ENCODE results near the gene ABLIM1.

ABLIM1 gene

DNA sequence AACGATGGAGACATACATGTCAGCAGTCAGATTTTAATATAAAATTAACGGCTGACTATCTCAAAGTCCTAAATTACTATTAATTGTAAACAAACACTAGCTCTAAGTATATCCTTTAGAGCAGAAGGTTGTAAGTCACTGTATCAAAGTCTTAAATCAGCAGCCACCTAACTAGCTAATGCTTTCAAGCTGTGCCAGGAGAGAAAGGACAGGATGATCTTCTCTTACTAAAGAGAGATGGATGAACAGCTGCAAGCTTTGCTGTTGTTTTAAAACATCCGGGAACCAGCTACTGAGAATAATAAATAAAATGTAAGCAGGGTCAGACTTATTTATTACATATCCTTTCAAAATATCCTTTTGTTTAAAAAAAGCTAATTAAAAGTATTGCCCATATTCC is 24.0 kb upstream of the ABLIM1 start:
- TF ChIP-seq REST (IDR thresholded peaks at IDR 0.05; ENCODE audit: insufficient read depth in 1 of 2, low read depth in 2 of 2, low read length in 2 of 2) (no peak), SIN3A (IDR thresholded peaks at IDR 0.05; ENCODE audit: borderline replicate concordance, insufficient read depth, low read length) (no peak)

DNA sequence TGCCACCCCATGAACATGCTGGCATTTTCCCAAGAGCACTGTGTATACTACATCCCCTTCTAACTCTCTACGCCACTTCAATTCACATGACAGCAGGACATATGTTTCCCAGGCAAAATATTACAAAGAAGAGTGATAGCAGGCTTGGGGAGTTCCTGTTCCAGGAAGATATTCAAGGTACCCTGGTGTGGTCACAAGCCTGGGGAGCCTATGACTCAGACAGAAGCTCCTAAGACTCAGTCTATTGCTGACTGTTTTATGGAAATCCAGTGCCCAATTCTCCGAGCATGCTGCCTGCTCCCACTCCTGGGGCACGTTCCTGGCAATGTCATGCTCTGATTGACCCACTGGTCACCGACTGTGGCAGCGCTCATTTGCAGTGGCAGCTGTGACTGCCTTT is 23.5 kb upstream of the ABLIM1 start:
- no peak for TF ChIP-seq REST (IDR thresholded peaks at IDR 0.05; ENCODE audit: insufficient read depth in 1 of 2, low read depth in 2 of 2, low read length in 2 of 2)

DNA sequence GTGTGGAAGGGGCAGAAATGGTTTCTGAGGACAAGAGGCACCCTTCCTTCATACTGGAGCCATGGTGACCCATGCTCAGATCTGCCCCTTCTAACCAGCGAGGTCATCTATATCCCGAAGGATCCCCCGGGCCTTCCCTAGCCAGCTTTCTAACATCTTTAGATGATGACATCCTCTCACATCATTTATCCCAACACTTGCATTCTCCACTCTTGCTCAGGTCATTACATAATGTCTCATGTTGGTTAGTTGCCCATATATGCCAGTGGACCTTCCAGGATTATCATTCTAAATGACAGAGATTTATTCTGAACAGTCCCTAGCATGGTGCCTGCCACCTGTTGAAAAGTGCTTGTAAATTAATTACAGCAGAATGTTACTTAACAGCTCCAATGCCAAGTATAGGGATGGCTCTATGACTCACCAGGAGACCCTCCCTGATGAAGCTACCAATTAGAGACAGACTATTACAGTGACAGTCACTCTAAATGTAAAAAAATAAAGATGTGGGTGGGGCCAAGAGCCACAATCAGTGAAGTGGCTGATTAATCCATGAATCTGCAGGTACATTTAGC is 22.6 kb upstream of the ABLIM1 start:
- TF ChIP-seq POLR2AphosphoS5 (IDR thresholded peaks at IDR 0.05; ENCODE audit: low read depth, low read length) (no peak), FOXP2 (optimal IDR thresholded peaks at IDR 0.05; ENCODE audit: borderline replicate concordance, extremely low read depth, extremely low read length, insufficient read depth) (no peak), SIN3A (IDR thresholded peaks at IDR 0.05; ENCODE audit: borderline replicate concordance, insufficient read depth, low read length) (no peak), REST (IDR thresholded peaks at IDR 0.05; ENCODE audit: insufficient read depth in 1 of 2, low read depth in 2 of 2, low read length in 2 of 2) (no peak), TAF1 (IDR thresholded peaks at IDR 0.05; ENCODE audit: borderline replicate concordance, insufficient read depth, low read length) (no peak)

GRCh38 chr10:114679552-114679951 is 21.5 kb upstream of the ABLIM1 start:
- no peak for TF ChIP-seq REST (IDR thresholded peaks at IDR 0.05; ENCODE audit: insufficient read depth in 1 of 2, low read depth in 2 of 2, low read length in 2 of 2)
- no peak for TF ChIP-seq SIN3A (IDR thresholded peaks at IDR 0.05; ENCODE audit: borderline replicate concordance, insufficient read depth, low read length)

GRCh38 chr10:114678820-114679219 is 20.7 kb upstream of the ABLIM1 start:
- TF ChIP-seq POLR2AphosphoS5 (IDR thresholded peaks at IDR 0.05; ENCODE audit: low read depth, low read length): no peak
- no peak for TF ChIP-seq SIN3A (IDR thresholded peaks at IDR 0.05; ENCODE audit: borderline replicate concordance, insufficient read depth, low read length)
- TF ChIP-seq TAF1 (IDR thresholded peaks at IDR 0.05; ENCODE audit: borderline replicate concordance, insufficient read depth, low read length): no peak
- TF ChIP-seq REST (IDR thresholded peaks at IDR 0.05; ENCODE audit: insufficient read depth in 1 of 2, low read depth in 2 of 2, low read length in 2 of 2): no peak
